ENCODE results near the gene CALM3. TPM values are rescaled to one million over a fixed set of nuclear protein-coding genes. Genes with fewer than 3 reads are reported as not detected.

The CALM3 gene
- total RNA-seq, 1 donor from 2014 or later = 89.6 TPM

DNA sequence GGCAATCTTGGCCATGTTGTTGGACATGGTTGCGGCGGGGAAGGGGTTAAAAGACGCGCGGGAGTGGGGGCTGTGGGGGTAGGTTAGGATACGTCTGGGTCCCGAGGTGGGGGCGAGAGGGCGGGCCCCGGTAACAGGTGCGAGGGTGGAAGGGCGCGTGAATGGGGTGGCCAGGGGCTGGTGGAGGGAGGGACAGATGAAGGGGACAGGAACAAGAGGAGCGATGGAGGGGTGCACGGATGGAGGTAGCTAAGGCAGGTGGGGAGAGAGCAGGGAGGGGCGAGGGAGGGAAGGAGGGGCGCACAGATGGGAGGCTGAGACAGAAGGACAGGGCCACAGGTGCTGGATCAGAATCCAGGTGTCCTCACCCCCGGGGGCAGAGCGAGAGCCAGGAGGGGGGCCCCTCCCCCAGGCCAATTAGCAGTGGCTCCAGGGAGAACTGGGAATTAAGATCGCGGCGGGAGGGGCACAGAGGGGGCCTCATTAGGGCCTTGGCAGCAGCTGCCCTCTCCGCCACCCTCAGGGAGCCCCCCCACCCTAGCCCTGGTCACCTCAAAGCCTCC, 33.6 kb downstream of the CALM3 start:
- DNase-seq (ENCODE audit: low spot score) = no peak
- ATAC-seq = no peak

GRCh38 chr19:46635920-46636761, 35.0 kb downstream of the CALM3 start, which contains the start of gene GNG8:
Gene GNG8, minus strand, starts transcription at chr19:46636202. Its CDS starts 1,520 bp downstream, at chr19:46634682.
- no peak for ATAC-seq
- DNase-seq (ENCODE audit: low spot score) = no peak

DNA sequence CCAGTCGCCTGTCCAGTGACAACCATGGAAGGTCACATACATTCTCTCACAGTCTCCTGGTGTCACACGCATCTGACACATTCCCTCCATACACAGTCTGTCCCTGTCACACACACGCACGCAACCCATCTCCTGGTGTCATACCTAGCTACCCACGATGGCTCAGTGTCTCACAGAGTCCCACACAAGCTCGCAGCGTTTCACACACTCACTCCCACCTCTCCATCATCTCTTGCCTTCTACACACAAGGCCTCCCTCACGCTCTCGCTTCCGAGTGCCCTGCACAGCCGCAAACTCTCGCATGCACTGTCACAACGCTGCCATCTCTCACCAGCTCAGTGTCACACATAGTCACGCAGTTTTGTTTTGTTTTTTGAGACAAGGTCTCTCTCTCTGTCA, 36.1 kb downstream of the CALM3 start:
- DNase-seq (ENCODE audit: low spot score) = no peak
- no peak for ATAC-seq

DNA sequence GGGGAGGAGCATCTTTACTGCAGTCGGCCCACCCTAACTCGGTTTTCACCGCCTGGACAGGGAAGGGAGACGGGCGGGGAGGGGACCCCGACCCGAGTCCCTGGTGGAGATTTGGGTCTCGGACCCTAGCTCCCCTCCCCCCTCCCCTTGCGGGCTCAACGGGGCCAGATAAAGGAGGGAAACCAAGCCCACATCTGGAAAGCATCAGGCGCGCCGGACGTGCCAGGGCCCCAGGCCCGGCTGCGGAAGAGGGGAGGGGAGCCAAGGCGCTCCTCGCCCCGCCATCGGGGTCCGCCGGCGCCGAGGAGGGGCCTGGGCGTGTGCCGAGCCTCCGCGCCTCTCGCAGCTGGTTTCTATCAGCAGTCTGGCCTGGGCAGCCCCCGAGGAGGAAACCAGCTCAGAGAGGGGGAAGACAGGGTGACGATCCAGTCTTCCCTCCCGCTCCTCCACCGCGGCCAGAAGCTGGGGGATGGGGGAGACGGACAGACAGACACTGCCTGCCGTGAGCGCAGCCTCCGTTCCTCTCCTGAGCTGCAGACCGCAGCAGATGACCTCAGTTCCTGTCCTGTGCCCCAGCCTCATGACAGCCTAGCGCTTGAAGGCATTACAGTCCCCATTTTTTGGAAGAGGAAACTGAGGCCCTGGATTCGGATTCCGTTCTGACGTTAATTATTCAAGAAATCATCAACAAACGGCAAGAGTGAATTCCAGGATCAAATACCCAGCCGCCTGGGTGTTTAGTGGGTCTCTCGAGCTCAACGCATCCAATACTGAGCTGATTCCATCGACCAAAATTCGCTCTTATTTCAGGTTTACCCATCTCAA, 38.4 kb downstream of the CALM3 start:
- ATAC-seq (peak; percentile 37), DNase-seq (ENCODE audit: low spot score) (no peak)

GRCh38 chr19:46640656-46641055, 39.5 kb downstream of the CALM3 start:
- DNase-seq (ENCODE audit: low spot score) (no peak), ATAC-seq (no peak)

GRCh38 chr19:46644720-46645119, 43.6 kb downstream of the CALM3 start:
- ATAC-seq = no peak
- DNase-seq (ENCODE audit: low spot score) = no peak

DNA sequence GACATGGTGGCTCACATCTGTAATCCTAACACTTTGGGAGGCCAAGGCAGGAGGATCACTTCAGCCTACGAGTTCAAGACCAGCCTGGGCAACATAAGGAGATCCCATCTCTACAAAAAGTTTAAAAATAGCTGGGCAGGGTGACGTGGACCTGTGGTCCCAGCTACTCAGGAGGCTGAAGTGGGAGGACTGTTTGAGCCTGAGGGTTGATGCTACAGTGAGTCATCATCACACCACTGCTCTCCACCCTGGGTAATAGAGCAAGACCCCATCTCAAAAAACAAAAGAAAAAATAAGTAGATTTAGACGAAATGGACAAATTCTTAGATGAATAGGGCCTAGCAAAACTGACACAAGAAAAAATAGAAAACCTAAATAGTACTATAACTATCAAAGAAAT, 45.3 kb downstream of the CALM3 start:
- DNase-seq (ENCODE audit: low spot score) = no peak
- no peak for ATAC-seq

- no peak for DNase-seq (ENCODE audit: low spot score)
- peak; percentile 47 for ATAC-seq
Measured at GRCh38 chr19:46648060-46648960, 47.2 kb downstream of the CALM3 start.

GRCh38 chr19:46648961-46649960, 48.1 kb downstream of the CALM3 start:
- ATAC-seq (no peak), DNase-seq (ENCODE audit: low spot score) (no peak)

DNA sequence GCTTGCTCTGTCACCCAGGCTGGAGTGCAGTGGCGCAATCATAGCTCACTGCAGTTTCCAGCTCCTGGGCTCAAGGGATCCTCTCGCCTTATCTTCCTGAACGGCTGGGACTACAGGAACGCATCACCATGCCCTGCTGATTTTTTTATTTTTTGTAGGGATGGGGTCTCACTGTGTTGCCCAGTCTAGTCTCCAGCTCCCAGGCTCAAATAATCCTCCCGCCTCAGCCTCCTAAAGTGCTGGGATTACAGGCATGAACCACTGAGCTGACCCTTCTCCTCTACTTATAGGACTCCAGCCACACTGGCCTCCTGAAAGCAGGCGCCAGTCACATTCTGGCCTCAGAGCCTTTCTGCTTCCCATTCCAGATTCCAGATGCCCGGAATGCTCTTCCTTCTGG, 49.3 kb downstream of the CALM3 start:
- ATAC-seq (no peak), DNase-seq (ENCODE audit: low spot score) (no peak)

GRCh38 chr19:46654621-46655152, 53.6 kb downstream of the CALM3 start:
- ATAC-seq (peak; percentile 35), DNase-seq (ENCODE audit: low spot score) (no peak)

- DNase-seq (ENCODE audit: low spot score) = no peak
- no peak for ATAC-seq
Measured at GRCh38 chr19:46656541-46656940, 55.4 kb downstream of the CALM3 start.

GRCh38 chr19:46659151-46660007, 58.2 kb downstream of the CALM3 start:
- no peak for DNase-seq (ENCODE audit: low spot score)
- no peak for ATAC-seq

- no peak for ATAC-seq
- DNase-seq (ENCODE audit: low spot score) = no peak
Measured at GRCh38 chr19:46660008-46660517, 58.9 kb downstream of the CALM3 start.

Data from left lobe of liver (tissue), 2 donors.